HG02973 (cell line): ENCODE results near the gene TULP3.

Source experiments
- ATAC-seq: cut with Tn5 transposase; IDR thresholded peaks from one replicate; pipeline ENCODE4 v1.9.1; 2021; ENCODE audit warnings: moderate library complexity; ENCODE audit not compliant: unreplicated experiment

TULP3 gene

GRCh38 chr12:2925322-2925995 is 34.8 kb downstream of the TULP3 start:
- no peak for ATAC-seq

- ATAC-seq: no peak
These were observed 40.2 kb downstream of the TULP3 start for GRCh38 chr12:2930865-2931264.

GRCh38 chr12:2933586-2933985 is 42.9 kb downstream of the TULP3 start:
- ATAC-seq: no peak

- ATAC-seq: no peak
These were observed 43.7 kb downstream of the TULP3 start for GRCh38 chr12:2934371-2934770.

GRCh38 chr12:2936301-2936700 is 45.6 kb downstream of the TULP3 start:
- no peak for ATAC-seq

- ATAC-seq: no peak
These were observed 46.8 kb downstream of the TULP3 start for GRCh38 chr12:2937500-2937899.

GRCh38 chr12:2939191-2939590 is 48.5 kb downstream of the TULP3 start:
- no peak for ATAC-seq

GRCh38 chr12:2940564-2940963 is 49.9 kb downstream of the TULP3 start:
- no peak for ATAC-seq

- no peak for ATAC-seq
These were observed 50.8 kb downstream of the TULP3 start for GRCh38 chr12:2941524-2941923.

GRCh38 chr12:2944401-2945047 is 53.8 kb downstream of the TULP3 start:
- ATAC-seq: no peak

GRCh38 chr12:2949411-2949810 is 58.7 kb downstream of the TULP3 start:
- no peak for ATAC-seq

GRCh38 chr12:2955888-2956287 is 65.2 kb downstream of the TULP3 start:
- ATAC-seq: no peak

- no peak for ATAC-seq
These were observed 67.2 kb downstream of the TULP3 start for GRCh38 chr12:2957816-2958431.

GRCh38 chr12:2958432-2959191 is 67.9 kb downstream of the TULP3 start:
- no peak for ATAC-seq

- no peak for ATAC-seq
These were observed 68.5 kb downstream of the TULP3 start, which contains the start of gene TEAD4 for GRCh38 chr12:2959192-2959504. Gene TEAD4 (plus strand): TSS chr12:2959397.

GRCh38 chr12:2959505-2960389 is 69.1 kb downstream of the TULP3 start:
- ATAC-seq: no peak

- ATAC-seq: no peak
These were observed 69.8 kb downstream of the TULP3 start for GRCh38 chr12:2960390-2960956.

GRCh38 chr12:2960996-2961616 is 70.4 kb downstream of the TULP3 start:
- no peak for ATAC-seq

GRCh38 chr12:2961705-2962104 is 71.0 kb downstream of the TULP3 start:
- no peak for ATAC-seq
